Measurements from ENCODE around the gene ST6GAL1. TPM values are rescaled to one million over a fixed set of nuclear protein-coding genes. Genes with fewer than 3 reads are reported as not detected.

The ST6GAL1 gene
- total and polyA plus RNA-seq, 2 experiments from 2014 or later = 17.6 to 65.1 TPM

DNA sequence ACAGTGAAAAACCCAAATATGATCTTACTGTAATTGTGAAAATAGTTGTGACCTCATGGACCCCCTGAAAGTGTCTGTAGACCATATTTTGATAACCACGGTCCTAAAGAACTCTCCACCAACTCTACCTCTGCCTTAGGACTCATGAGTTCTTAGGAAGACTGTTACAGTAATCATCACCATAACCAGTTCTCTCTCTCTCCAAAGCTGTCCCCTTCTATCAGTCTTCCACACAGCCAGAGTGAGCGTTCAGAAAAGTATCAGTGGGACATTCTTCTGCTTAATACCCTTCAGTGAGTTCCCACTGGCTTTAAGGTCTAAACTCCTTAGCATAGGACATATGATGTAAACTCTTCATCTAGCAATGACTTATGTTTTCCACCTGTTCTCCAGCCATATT lies 27.6 kb upstream of the ST6GAL1 start:
- Histone ChIP-seq H3K36me3 (ENCODE audit: insufficient read depth) (peaks cover 4% of the 10 kb centered on the region; the same call in 1 of the 2 replicates), H3K4me3 (no peak overlapping the region), H3F3A (replicated peaks; ENCODE audit: low read depth) (no peaks in the 10 kb centered on the region), H4K20me1 (replicated peaks; ENCODE audit: insufficient read depth) (no peaks in the 10 kb centered on the region), H3K27me3 (ENCODE audit: insufficient read depth) (no peaks in the 10 kb centered on the region), H2AFZ (no peak overlapping the region), H3K4me1 (ENCODE audit: insufficient read depth) (0 out of 2 replicates have a peak, but pooled peaks cover 2% of the 10 kb centered on the region), H3K27ac (ENCODE audit: low read depth) (no peak overlapping the region), H3K79me2 (replicated peaks; ENCODE audit: insufficient read depth) (no peaks in the 10 kb centered on the region), H3K4me2 (no peak overlapping the region), H3K9me2 (ENCODE audit: insufficient read depth) (no peaks in the 10 kb centered on the region)
- Mint-ChIP-seq H3K27me3 (ENCODE audit: insufficient read depth, low read depth, poor library complexity) (peaks cover 5% of the 10 kb centered on the region), H3K27ac (no peak overlapping the region), H3K4me1 (peaks cover 12% of the 10 kb centered on the region), H3K9me3 (peaks cover 13% of the 10 kb centered on the region; the same call in 2 of the 3 replicates), H3K36me3 (ENCODE audit: low read depth) (no peaks in the 10 kb centered on the region; the same call in 2 of the 3 replicates), H3K4me3 (no peak overlapping the region)
- TF ChIP-seq POLR2AphosphoS5 (IDR thresholded peaks at IDR 0.05; ENCODE audit: low read depth) (no peak), EZH2phosphoT487 (IDR thresholded peaks at IDR 0.05; ENCODE audit: unreplicated experiment) (no peak), CREB1 (CRISPR knock-in tag; IDR thresholded peaks at IDR 0.05; ENCODE audit: low read depth) (no peak), STAT1 (IDR thresholded peaks at IDR 0.05; ENCODE audit: unreplicated experiment) (no peak), ZNF114 (CRISPR knock-in tag; IDR thresholded peaks at IDR 0.05) (no peak), NANOG (IDR thresholded peaks at IDR 0.05; ENCODE audit: borderline replicate concordance) (no peak), JUNB (IDR thresholded peaks at IDR 0.05; ENCODE audit: unreplicated experiment) (no peak), EZH2 (IDR thresholded peaks at IDR 0.05; ENCODE audit: low read depth, unreplicated experiment) (no peak), ZNF331 (CRISPR knock-in tag; IDR thresholded peaks at IDR 0.05; ENCODE audit: low read depth) (no peak)
- TF ChIP-seq, protein P1, sequence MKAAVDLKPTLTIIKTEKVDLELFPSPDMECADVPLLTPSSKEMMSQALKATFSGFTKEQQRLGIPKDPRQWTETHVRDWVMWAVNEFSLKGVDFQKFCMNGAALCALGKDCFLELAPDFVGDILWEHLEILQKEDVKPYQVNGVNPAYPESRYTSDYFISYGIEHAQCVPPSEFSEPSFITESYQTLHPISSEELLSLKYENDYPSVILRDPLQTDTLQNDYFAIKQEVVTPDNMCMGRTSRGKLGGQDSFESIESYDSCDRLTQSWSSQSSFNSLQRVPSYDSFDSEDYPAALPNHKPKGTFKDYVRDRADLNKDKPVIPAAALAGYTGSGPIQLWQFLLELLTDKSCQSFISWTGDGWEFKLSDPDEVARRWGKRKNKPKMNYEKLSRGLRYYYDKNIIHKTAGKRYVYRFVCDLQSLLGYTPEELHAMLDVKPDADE (IDR thresholded peaks at IDR 0.05) = no peak
- TF ChIP-seq, protein P2, sequence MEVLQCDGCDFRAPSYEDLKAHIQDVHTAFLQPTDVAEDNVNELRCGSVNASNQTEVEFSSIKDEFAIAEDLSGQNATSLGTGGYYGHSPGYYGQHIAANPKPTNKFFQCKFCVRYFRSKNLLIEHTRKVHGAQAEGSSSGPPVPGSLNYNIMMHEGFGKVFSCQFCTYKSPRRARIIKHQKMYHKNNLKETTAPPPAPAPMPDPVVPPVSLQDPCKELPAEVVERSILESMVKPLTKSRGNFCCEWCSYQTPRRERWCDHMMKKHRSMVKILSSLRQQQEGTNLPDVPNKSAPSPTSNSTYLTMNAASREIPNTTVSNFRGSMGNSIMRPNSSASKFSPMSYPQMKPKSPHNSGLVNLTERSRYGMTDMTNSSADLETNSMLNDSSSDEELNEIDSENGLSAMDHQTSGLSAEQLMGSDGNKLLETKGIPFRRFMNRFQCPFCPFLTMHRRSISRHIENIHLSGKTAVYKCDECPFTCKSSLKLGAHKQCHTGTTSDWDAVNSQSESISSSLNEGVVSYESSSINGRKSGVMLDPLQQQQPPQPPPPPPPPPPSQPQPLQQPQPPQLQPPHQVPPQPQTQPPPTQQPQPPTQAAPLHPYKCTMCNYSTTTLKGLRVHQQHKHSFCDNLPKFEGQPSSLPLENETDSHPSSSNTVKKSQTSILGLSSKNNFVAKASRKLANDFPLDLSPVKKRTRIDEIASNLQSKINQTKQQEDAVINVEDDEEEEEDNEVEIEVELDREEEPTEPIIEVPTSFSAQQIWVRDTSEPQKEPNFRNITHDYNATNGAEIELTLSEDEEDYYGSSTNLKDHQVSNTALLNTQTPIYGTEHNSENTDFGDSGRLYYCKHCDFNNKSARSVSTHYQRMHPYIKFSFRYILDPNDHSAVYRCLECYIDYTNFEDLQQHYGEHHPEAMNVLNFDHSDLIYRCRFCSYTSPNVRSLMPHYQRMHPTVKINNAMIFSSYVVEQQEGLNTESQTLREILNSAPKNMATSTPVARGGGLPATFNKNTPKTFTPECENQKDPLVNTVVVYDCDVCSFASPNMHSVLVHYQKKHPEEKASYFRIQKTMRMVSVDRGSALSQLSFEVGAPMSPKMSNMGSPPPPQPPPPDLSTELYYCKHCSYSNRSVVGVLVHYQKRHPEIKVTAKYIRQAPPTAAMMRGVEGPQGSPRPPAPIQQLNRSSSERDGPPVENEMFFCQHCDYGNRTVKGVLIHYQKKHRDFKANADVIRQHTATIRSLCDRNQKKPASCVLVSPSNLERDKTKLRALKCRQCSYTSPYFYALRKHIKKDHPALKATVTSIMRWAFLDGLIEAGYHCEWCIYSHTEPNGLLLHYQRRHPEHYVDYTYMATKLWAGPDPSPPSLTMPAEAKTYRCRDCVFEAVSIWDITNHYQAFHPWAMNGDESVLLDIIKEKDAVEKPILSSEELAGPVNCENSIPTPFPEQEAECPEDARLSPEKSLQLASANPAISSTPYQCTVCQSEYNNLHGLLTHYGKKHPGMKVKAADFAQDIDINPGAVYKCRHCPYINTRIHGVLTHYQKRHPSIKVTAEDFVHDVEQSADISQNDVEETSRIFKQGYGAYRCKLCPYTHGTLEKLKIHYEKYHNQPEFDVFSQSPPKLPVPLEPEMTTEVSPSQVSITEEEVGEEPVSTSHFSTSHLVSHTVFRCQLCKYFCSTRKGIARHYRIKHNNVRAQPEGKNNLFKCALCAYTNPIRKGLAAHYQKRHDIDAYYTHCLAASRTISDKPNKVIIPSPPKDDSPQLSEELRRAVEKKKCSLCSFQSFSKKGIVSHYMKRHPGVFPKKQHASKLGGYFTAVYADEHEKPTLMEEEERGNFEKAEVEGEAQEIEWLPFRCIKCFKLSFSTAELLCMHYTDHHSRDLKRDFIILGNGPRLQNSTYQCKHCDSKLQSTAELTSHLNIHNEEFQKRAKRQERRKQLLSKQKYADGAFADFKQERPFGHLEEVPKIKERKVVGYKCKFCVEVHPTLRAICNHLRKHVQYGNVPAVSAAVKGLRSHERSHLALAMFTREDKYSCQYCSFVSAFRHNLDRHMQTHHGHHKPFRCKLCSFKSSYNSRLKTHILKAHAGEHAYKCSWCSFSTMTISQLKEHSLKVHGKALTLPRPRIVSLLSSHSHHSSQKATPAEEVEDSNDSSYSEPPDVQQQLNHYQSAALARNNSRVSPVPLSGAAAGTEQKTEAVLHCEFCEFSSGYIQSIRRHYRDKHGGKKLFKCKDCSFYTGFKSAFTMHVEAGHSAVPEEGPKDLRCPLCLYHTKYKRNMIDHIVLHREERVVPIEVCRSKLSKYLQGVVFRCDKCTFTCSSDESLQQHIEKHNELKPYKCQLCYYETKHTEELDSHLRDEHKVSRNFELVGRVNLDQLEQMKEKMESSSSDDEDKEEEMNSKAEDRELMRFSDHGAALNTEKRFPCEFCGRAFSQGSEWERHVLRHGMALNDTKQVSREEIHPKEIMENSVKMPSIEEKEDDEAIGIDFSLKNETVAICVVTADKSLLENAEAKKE (CRISPR knock-in tag; IDR thresholded peaks at IDR 0.05) = no peak
- TF ChIP-seq, protein P3, sequence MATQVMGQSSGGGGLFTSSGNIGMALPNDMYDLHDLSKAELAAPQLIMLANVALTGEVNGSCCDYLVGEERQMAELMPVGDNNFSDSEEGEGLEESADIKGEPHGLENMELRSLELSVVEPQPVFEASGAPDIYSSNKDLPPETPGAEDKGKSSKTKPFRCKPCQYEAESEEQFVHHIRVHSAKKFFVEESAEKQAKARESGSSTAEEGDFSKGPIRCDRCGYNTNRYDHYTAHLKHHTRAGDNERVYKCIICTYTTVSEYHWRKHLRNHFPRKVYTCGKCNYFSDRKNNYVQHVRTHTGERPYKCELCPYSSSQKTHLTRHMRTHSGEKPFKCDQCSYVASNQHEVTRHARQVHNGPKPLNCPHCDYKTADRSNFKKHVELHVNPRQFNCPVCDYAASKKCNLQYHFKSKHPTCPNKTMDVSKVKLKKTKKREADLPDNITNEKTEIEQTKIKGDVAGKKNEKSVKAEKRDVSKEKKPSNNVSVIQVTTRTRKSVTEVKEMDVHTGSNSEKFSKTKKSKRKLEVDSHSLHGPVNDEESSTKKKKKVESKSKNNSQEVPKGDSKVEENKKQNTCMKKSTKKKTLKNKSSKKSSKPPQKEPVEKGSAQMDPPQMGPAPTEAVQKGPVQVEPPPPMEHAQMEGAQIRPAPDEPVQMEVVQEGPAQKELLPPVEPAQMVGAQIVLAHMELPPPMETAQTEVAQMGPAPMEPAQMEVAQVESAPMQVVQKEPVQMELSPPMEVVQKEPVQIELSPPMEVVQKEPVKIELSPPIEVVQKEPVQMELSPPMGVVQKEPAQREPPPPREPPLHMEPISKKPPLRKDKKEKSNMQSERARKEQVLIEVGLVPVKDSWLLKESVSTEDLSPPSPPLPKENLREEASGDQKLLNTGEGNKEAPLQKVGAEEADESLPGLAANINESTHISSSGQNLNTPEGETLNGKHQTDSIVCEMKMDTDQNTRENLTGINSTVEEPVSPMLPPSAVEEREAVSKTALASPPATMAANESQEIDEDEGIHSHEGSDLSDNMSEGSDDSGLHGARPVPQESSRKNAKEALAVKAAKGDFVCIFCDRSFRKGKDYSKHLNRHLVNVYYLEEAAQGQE (IDR thresholded peaks at IDR 0.05; ENCODE audit: unreplicated experiment) = no peak
- TF ChIP-seq, protein P4, sequence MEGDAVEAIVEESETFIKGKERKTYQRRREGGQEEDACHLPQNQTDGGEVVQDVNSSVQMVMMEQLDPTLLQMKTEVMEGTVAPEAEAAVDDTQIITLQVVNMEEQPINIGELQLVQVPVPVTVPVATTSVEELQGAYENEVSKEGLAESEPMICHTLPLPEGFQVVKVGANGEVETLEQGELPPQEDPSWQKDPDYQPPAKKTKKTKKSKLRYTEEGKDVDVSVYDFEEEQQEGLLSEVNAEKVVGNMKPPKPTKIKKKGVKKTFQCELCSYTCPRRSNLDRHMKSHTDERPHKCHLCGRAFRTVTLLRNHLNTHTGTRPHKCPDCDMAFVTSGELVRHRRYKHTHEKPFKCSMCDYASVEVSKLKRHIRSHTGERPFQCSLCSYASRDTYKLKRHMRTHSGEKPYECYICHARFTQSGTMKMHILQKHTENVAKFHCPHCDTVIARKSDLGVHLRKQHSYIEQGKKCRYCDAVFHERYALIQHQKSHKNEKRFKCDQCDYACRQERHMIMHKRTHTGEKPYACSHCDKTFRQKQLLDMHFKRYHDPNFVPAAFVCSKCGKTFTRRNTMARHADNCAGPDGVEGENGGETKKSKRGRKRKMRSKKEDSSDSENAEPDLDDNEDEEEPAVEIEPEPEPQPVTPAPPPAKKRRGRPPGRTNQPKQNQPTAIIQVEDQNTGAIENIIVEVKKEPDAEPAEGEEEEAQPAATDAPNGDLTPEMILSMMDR (conservative IDR thresholded peaks at IDR 0.05; ENCODE audit: low read depth in 2 of 2) = no peak
- ATAC-seq = no peak
- DNase-seq (ENCODE audit: low spot score) = no peak
